CD4-positive, alpha-beta T cell treated with Interleukin-6 at 100 ng/mL for 8 hours (primary cell): ENCODE results near the gene UBE2G1.
A peak's percentile ranks its signal among the peaks of the same experiment; 100 is the strongest.

ENCODE experiments used
- DNase-seq: peaks from one replicate; pipeline ENCODE4 v3.0.0-alpha.2; 2020; ENCODE audit warnings: mixed read lengths, low spot score

UBE2G1 gene

GRCh38 chr17:4334332-4334731 lies 32.1 kb downstream of the UBE2G1 start:
- DNase-seq, result no peak

- DNase-seq, result no peak
These were observed 33.4 kb downstream of the UBE2G1 start for GRCh38 chr17:4333041-4333440.

GRCh38 chr17:4332296-4332970 lies 34.0 kb downstream of the UBE2G1 start:
- no peak for DNase-seq

- no peak for DNase-seq
These were observed 34.9 kb downstream of the UBE2G1 start for GRCh38 chr17:4331614-4332013.

- DNase-seq, result no peak
These were observed 36.6 kb downstream of the UBE2G1 start for GRCh38 chr17:4329838-4330237.

GRCh38 chr17:4327606-4328005 lies 38.9 kb downstream of the UBE2G1 start:
- DNase-seq, result no peak

- DNase-seq, result no peak
These were observed 39.9 kb downstream of the UBE2G1 start for GRCh38 chr17:4326608-4327007.

- DNase-seq, result no peak
These were observed 40.4 kb downstream of the UBE2G1 start for GRCh38 chr17:4326112-4326511.

DNA sequence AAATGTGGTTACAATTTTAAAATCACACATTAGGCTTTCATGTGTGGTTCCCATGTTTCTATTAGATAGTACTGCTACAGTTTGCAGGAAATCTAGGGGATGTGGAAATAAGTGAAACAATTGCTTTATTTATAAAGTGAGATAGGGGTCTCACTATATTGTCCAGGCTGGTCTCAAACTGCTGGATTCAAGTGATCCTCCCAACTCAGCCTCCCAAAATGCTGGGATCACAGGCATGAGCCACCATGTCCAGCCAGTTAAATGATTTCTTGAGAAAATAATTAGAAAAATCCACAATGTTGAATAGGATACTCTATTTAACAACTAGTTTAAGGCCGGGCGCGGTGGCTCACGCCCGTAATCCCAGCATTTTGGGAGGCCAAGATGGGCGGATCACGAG lies 42.0 kb downstream of the UBE2G1 start:
- no peak for DNase-seq

- no peak for DNase-seq
These were observed 47.3 kb downstream of the UBE2G1 start for GRCh38 chr17:4319221-4319620.

DNA sequence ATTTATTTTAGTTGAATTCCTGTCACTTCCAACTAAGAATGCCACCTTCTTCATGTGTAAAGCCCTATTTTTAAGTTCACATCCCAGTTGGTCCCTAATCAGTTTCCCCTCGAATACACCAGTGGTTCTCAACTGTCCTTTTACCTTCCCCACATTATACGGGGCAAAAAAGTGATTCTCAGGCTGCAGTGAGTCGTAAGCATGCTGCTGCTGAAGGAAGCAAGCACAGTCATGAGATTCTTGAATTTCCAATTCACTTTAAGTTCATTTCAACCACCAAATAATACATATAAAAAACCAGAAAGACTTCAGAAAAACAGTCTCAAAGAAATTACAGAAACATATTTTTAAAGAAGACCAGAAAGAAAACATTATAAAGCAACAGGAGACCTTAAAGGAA lies 47.9 kb downstream of the UBE2G1 start:
- no peak for DNase-seq

GRCh38 chr17:4318186-4318585 lies 48.3 kb downstream of the UBE2G1 start:
- DNase-seq, result no peak

- no peak for DNase-seq
These were observed 48.9 kb downstream of the UBE2G1 start for GRCh38 chr17:4317610-4318009.

DNA sequence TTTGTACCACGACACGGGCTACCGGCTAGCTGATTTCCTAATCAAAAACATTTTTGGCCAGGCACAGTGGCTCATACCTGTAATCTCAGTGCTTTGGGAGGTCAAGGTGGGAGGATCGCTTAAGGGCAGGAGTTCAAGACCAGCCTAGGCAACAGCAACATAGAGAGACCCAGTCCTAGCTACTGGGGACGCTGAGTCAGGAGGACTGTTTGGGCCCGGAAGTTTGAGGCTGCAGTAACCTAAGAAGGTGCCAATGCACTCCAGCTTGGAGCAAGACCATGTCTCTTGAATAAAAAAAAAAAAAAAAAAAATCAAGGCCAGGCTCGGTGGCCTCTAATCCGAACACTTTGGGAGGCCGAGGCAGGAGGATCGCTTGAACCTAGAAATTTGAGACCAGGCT lies 49.8 kb downstream of the UBE2G1 start:
- no peak for DNase-seq

GRCh38 chr17:4314618-4315017 lies 51.9 kb downstream of the UBE2G1 start:
- DNase-seq, result no peak

- DNase-seq, result no peak
These were observed 52.3 kb downstream of the UBE2G1 start for GRCh38 chr17:4314179-4314578.

DNA sequence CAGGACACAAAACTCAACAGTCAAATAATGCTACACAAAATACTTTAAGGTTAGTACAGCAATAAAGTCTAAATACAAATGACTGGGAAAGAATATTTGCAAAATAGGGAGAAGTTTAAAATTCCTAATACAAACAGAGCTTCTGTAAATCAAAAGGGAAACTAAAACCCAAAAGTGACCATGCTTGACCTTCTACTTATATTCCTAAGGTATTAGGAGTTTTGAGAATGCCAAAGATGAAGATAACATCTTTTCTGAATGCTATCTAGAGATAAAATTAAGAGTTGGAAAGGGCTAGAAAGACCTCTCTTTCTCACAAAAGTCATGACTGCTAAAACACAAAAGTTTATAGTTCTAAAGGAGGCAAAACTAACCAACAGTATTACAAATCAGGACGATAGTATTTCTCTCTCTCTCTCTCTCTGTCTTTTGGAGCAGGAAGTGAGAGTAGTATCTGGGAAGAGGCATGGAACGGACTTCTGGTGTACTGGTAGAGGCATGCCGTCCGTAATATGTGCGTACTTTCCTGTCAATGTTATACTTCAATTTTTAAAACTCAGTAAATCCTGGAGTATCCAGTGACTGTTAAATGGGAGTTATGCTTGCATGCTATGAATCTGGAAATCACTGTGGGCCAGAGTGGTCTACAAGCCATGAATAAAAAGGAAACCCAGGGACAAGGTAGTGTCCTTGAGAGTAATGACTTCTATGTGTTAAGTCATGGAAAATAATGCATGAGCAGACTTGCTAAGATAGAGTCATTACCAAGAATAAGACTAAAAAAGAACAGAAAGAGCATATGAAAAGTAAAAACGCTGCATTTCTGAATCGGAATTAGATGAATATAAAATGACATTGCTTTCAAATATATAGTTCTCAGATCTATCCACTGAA lies 53.0 kb downstream of the UBE2G1 start:
- no peak for DNase-seq

- no peak for DNase-seq
These were observed 56.0 kb downstream of the UBE2G1 start for GRCh38 chr17:4310354-4311060.

GRCh38 chr17:4309897-4310296 lies 56.6 kb downstream of the UBE2G1 start:
- no peak for DNase-seq

GRCh38 chr17:4307179-4307930 lies 59.1 kb downstream of the UBE2G1 start:
- no peak for DNase-seq

GRCh38 chr17:4305224-4305623 lies 61.3 kb downstream of the UBE2G1 start:
- DNase-seq, result no peak

GRCh38 chr17:4304417-4305027 lies 62.0 kb downstream of the UBE2G1 start:
- peak; percentile 60 for DNase-seq
